Measurements from ENCODE around the gene MXI1.

The MXI1 gene

GRCh38 chr10:110221044-110221720, 13.8 kb downstream of the MXI1 start:
- ChIA-PET POLR2A (interaction anchor here (0.7 to 7.1 kb wide), 2 partner anchors 11 to 37 kb away, joined by 3 to 83 read pairs; partner anchors contain the start of gene MXI1), CTCF (interaction anchor here (1.0 to 2.5 kb wide), 4 partner anchors 9 to 83 kb away, joined by 3 to 11 read pairs (median 6); partner anchors contain the start of gene MXI1)
- no peak for DNase-seq (ENCODE audit: extremely low spot score)
- TF ChIP-seq FOXA1 (IDR thresholded peaks at IDR 0.05) (no peak), FOXM1 (IDR thresholded peaks at IDR 0.05; ENCODE audit: borderline replicate concordance) (no peak), CTBP1 (IDR thresholded peaks at IDR 0.05; ENCODE audit: borderline replicate concordance) (no peak), NFRKB (IDR thresholded peaks at IDR 0.05) (no peak), TARDBP (IDR thresholded peaks at IDR 0.05) (no peak), SUZ12 (IDR thresholded peaks at IDR 0.05) (no peak), HDGF (IDR thresholded peaks at IDR 0.05; ENCODE audit: borderline replicate concordance) (no peak), PKNOX1 (IDR thresholded peaks at IDR 0.05) (no peak), BHLHE40 (IDR thresholded peaks at IDR 0.05; ENCODE audit: borderline replicate concordance) (no peak), LEF1 (IDR thresholded peaks at IDR 0.05; ENCODE audit: borderline replicate concordance) (no peak), ELF4 (IDR thresholded peaks at IDR 0.05) (no peak), ARNT (IDR thresholded peaks at IDR 0.05) (no peak), L3MBTL2 (conservative IDR thresholded peaks at IDR 0.05) (no peak), ZNF384 (IDR thresholded peaks at IDR 0.05) (no peak), FOXK2 (IDR thresholded peaks at IDR 0.05) (no peak)

GRCh38 chr10:110221721-110222261, 14.4 kb downstream of the MXI1 start:
- POLR2A ChIA-PET, result interaction anchor here (0.7 to 7.1 kb wide), 2 partner anchors 12 to 37 kb away, joined by 3 to 83 read pairs; partner anchors contain the start of gene MXI1
- TF ChIP-seq PKNOX1 (IDR thresholded peaks at IDR 0.05) (0 out of 2 replicates have a peak, but pooled peaks have one; percentile 15), BHLHE40 (IDR thresholded peaks at IDR 0.05; ENCODE audit: borderline replicate concordance) (no peak)
- peak; percentile 78 for DNase-seq (ENCODE audit: extremely low spot score)
- CTCF ChIA-PET, result interaction anchor here (0.6 to 2.5 kb wide), 5 partner anchors 10 to 265 kb away, joined by 3 to 11 read pairs (median 5); partner anchors contain the start of gene MXI1

GRCh38 chr10:110222641-110223297, 15.4 kb downstream of the MXI1 start:
- ChIA-PET CTCF (interaction anchor here (0.6 to 2.5 kb wide), 4 partner anchors 17 to 266 kb away, joined by 3 to 11 read pairs (median 3); partner anchors contain the start of gene MXI1), POLR2A (interaction anchor here (7.1 kb wide), 1 partner anchor 13 kb away, joined by 83 read pairs; the partner anchor contains the start of gene MXI1)
- DNase-seq (ENCODE audit: extremely low spot score), result no peak
- no peak for TF ChIP-seq LEF1 (IDR thresholded peaks at IDR 0.05; ENCODE audit: borderline replicate concordance)
- no peak for TF ChIP-seq PKNOX1 (IDR thresholded peaks at IDR 0.05)
- TF ChIP-seq NFRKB (IDR thresholded peaks at IDR 0.05), result no peak
- TF ChIP-seq CTBP1 (IDR thresholded peaks at IDR 0.05; ENCODE audit: borderline replicate concordance), result no peak
- TF ChIP-seq ELF4 (IDR thresholded peaks at IDR 0.05), result no peak

DNA sequence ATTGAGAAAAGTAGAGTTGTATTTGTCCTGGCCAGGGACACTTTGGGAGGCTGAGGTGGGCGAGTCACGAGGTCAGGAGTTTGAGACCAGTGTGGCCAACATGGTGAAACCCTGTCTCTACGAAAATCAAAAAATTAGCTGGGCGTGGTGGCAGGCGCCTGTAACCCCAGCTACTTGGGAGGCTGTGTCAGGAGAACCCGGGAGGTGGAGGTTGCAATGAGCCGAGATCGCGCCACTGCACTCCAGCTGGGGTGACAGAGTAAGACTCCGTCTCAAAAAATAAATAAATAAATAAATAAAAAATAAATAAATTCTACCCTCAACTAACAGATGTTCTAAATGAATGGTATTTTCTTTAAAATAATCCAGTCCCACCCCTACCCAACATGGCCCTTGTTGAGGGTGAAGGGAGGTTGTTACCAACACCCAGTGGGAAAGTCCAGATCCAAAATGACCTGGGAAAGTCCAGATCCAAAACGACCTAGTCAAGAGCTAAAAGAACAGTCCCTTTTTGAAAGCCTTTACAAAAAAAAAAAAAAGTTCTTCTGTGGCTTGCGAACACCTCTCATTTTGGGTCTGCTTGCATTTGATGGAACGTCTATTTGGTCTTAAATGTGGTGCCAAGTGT, 16.0 kb downstream of the MXI1 start:
- CTCF ChIA-PET, result interaction anchor here (0.7 kb wide), 1 partner anchor 194 kb away, joined by 3 read pairs; no protein-coding TSS in a partner anchor
- TF ChIP-seq HDGF (IDR thresholded peaks at IDR 0.05; ENCODE audit: borderline replicate concordance), result no peak
- TF ChIP-seq SUZ12 (IDR thresholded peaks at IDR 0.05), result no peak
- TF ChIP-seq NFRKB (IDR thresholded peaks at IDR 0.05), result no peak
- no peak for TF ChIP-seq PKNOX1 (IDR thresholded peaks at IDR 0.05)
- no peak for TF ChIP-seq FOXM1 (IDR thresholded peaks at IDR 0.05; ENCODE audit: borderline replicate concordance)
- TF ChIP-seq ELF4 (IDR thresholded peaks at IDR 0.05), result no peak
- no peak for DNase-seq (ENCODE audit: extremely low spot score)
- POLR2A ChIA-PET, result interaction anchor here (7.1 kb wide), 1 partner anchor 13 kb away, joined by 83 read pairs; the partner anchor contains the start of gene MXI1

DNA sequence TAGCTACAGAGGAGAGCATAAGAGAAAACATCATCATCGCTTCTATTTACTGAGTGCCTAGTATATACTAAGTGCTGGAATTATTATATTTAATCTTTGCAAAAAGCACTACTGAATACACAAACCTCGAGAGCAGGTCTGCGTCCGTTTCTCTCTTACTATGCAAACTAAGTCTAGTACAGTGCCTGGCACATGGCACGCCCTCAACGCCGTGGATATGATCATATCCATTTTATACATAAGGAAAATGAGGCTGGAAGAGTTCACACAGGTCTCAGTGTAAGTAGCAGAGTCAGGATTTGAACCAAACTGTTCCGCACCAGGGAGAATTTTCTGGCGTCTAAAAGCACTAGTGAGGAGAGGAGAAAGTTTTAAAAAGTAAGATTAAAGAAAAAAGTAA, 17.6 kb downstream of the MXI1 start:
- ChIA-PET POLR2A (interaction anchor here (7.1 kb wide), 1 partner anchor 15 kb away, joined by 83 read pairs; the partner anchor contains the start of gene MXI1), CTCF (no interaction called here)
- TF ChIP-seq NFRKB (IDR thresholded peaks at IDR 0.05), result no peak

DNA sequence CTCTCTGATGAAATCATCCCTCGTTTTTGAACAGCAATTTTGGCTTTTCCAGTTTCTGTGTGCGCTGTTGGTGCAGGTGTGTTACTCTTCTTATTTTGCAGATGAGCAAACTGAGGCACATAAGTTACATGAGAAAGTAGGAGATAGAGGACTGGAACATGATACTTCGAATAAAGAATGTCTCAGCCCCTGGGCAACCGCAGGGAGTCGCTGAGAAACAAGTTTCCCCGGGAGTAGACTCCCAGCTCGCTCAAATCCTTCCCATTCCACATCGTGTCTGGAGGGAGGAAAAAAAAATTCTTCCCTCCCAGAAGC, 18.0 kb downstream of the MXI1 start:
- POLR2A ChIA-PET, result interaction anchor here (7.1 kb wide), 1 partner anchor 15 kb away, joined by 83 read pairs; the partner anchor contains the start of gene MXI1

More for the DNA sequence above, 17.6 kb downstream of the MXI1 start:
- DNase-seq (ENCODE audit: extremely low spot score), result no peak

More for the DNA sequence above, 18.0 kb downstream of the MXI1 start:
- CTCF ChIA-PET, result no interaction called here
- DNase-seq (ENCODE audit: extremely low spot score), result no peak
- no peak for TF ChIP-seq FOXM1 (IDR thresholded peaks at IDR 0.05; ENCODE audit: borderline replicate concordance)
- no peak for TF ChIP-seq ELF4 (IDR thresholded peaks at IDR 0.05)
- TF ChIP-seq CTBP1 (IDR thresholded peaks at IDR 0.05; ENCODE audit: borderline replicate concordance), result no peak
- TF ChIP-seq FOXA1 (IDR thresholded peaks at IDR 0.05), result no peak
- no peak for TF ChIP-seq FOXK2 (IDR thresholded peaks at IDR 0.05)
- 0 out of 2 replicates have a peak, but pooled peaks have one; percentile 8 for TF ChIP-seq ZNF384 (IDR thresholded peaks at IDR 0.05)
